C4-2B (cell line): ENCODE data around the gene RANBP3L.

Source experiments
- CTCF ChIP-seq: fragments of 450-650 bp; conservative IDR thresholded peaks from 2 replicates; pipeline ENCODE4 v1.5.1; 2017; ENCODE audit warnings: mild to moderate bottlenecking
- ZFX ChIP-seq: fragments of 450-650 bp; IDR thresholded peaks from 2 replicates; pipeline ENCODE4 v1.6.1; 2017

GRCh38 chr5:36281626-36282025, 20.1 kb downstream of the RANBP3L start:
- TF ChIP-seq CTCF = no peak
- no peak for TF ChIP-seq ZFX
